Mesendoderm (in vitro differentiated cells): ENCODE results near the gene WTAP. TPM values are rescaled to one million over a fixed set of nuclear protein-coding genes. Genes with fewer than 3 reads are reported as not detected.

Experiments used
- DNase-seq: peaks from one replicate; pipeline ENCODE4 v3.0.0; 2013
- H2AK5ac ChIP-seq: 2 replicates; pipeline ENCODE4 v1.6.1; 2013; ENCODE audit warnings: low read length, inconsistent platforms
- H2BK120ac ChIP-seq: 2 replicates; pipeline ENCODE4 v1.6.1; 2013; ENCODE audit warnings: low read depth, mild to moderate bottlenecking, low read length, moderate library complexity, mixed read lengths
- H2BK15ac ChIP-seq: replicated peaks from 2 replicates; pipeline ENCODE4 v1.6.1; 2013; ENCODE audit warnings: low read depth, mild to moderate bottlenecking, moderate library complexity
- H2BK5ac ChIP-seq: 2 replicates; pipeline ENCODE4 v1.6.1; 2013; ENCODE audit warnings: low read length, inconsistent platforms
- H3K18ac ChIP-seq: 2 replicates; pipeline ENCODE4 v1.6.1; 2013; ENCODE audit warnings: mild to moderate bottlenecking, low read length, mixed read lengths
- H3K23ac ChIP-seq: one replicate; pipeline ENCODE4 v1.6.1; 2013; ENCODE audit warnings: low read length
- H3K27ac ChIP-seq: 2 replicates; pipeline ENCODE4 v1.5.1; 2013; ENCODE audit warnings: low read depth, mild to moderate bottlenecking, inconsistent platforms, low read length, moderate library complexity
- H3K27me3 ChIP-seq: 2 replicates; pipeline ENCODE4 v1.6.1; 2013; ENCODE audit warnings: low read length, control low read depth, mild to moderate bottlenecking, inconsistent platforms; ENCODE audit not compliant: insufficient read depth, poor library complexity
- H3K36me3 ChIP-seq: 2 replicates; pipeline ENCODE4 v1.6.1; 2013; ENCODE audit warnings: low read length, inconsistent platforms; ENCODE audit not compliant: control insufficient read depth, insufficient read depth
- H3K4ac ChIP-seq: one replicate; pipeline ENCODE4 v1.6.1; 2013; ENCODE audit warnings: low read depth, mild to moderate bottlenecking, low read length, moderate library complexity
- H3K4me1 ChIP-seq: 2 replicates; pipeline ENCODE4 v1.6.1; 2013; ENCODE audit warnings: low read depth, low read length, inconsistent platforms; ENCODE audit not compliant: control insufficient read depth
- H3K4me2 ChIP-seq: 2 replicates; pipeline ENCODE4 v1.6.1; 2013; ENCODE audit warnings: low read length
- H3K4me3 ChIP-seq: 2 replicates; pipeline ENCODE4 v1.5.1; 2013; ENCODE audit warnings: mild to moderate bottlenecking, low read length
- H3K56ac ChIP-seq: one replicate; pipeline ENCODE4 v1.6.1; 2013; ENCODE audit warnings: low read length
- H3K79me1 ChIP-seq: 2 replicates; pipeline ENCODE4 v1.6.1; 2013; ENCODE audit warnings: low read length, inconsistent platforms
- H3K79me2 ChIP-seq: 2 replicates; pipeline ENCODE4 v1.6.1; 2013; ENCODE audit warnings: mild to moderate bottlenecking, low read length; ENCODE audit not compliant: control insufficient read depth, insufficient read depth
- H3K9ac ChIP-seq: 2 replicates; pipeline ENCODE4 v1.6.1; 2013; ENCODE audit warnings: low read length, inconsistent platforms
- H4K5ac ChIP-seq: one replicate; pipeline ENCODE4 v1.6.1; 2013; ENCODE audit warnings: low read length
- H4K8ac ChIP-seq: one replicate; pipeline ENCODE4 v1.6.1; 2013; ENCODE audit warnings: low read depth, mild to moderate bottlenecking, control low read depth, low read length, moderate library complexity
- whole genome bisulfite sequencing: extraction: QIAGEN DNeasy Blood & Tissue Kit; methylation state at CpG from one replicate; pipeline ENCODE4 v1.1.7; 2013; ENCODE audit warnings: low lambda C conversion rate, missing lambda C conversion rate; ENCODE audit not compliant: insufficient coverage; ENCODE audit errors: extremely low coverage; 5-methylcytosine and 5-hydroxymethylcytosine counted together
- small RNA-seq: library from polyadenylated mRNA; stranded (forward); fragments of <200 nt; extraction: miRNeasy Mini kit (QIAGEN cat#:217004); gene quantifications from one replicate; pipeline ENCODE3, GENCODE V24; 2013; ENCODE audit not compliant: insufficient read depth

WTAP gene

DNA sequence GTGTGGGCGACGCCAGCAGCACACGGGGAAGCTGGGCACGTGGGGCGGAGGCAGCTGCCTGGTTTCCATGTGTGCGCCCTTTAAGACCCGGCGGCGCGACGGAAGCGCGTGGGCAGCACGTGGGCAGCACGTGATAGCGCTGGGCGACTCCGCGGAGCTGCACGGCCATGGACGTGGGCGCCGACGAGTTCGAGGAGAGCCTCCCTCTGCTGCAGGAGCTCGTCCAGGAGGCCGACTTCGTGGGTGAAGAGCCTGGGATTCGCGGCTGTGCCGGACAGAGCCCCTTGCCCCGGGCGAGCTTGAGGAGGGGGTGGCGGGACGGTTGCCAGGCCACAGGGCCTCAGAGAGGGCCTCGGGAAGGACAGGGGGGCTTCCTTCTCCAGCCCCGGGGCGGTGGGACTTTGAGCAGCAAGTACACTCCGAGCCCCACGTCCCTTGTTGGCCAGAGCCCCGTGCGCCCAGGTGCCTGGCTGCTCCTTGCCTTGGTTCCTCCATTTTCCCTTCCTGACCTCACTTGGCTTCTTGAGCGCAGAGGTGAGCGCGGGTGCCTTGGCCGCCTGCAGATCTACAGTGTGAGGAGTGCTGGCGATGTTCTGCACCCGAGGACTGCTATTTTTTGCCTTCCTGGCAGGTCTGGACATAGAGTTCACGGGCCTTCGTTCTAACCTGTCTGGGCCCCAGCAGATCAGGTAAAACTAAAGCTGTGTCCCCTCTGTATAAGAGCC is 73.0 kb downstream of the WTAP start, which contains the start of gene PNLDC1:
TSS of gene PNLDC1 (plus strand) at position 136 of the 725 bp plus-strand sequence. CDS start at position 168, 32 bp downstream.
- no peak within 1 kb of the TSS for H2BK5ac ChIP-seq
- H3K56ac ChIP-seq = no peak within 1 kb of the TSS
- H3K18ac ChIP-seq = no peak within 1 kb of the TSS
- no peak within 1 kb of the TSS for H2AK5ac ChIP-seq
- H3K4me2 ChIP-seq = no peak within 1 kb of the TSS
- no peaks in the 10 kb centered on the region for H3K4me1 ChIP-seq
- no peak for DNase-seq
- peaks cover 5% of the 10 kb centered on the region for H3K36me3 ChIP-seq
- no peak within 1 kb of the TSS for H2BK120ac ChIP-seq
- WGBS = no CpG with 5 or more reads among the region's 50 CpGs
- H3K27me3 ChIP-seq = no peaks in the 10 kb centered on the region
- H3K9ac ChIP-seq = no peak within 1 kb of the TSS
- H3K27ac ChIP-seq = no peak within 1 kb of the TSS
- H3K79me2 ChIP-seq = no peaks in the 10 kb centered on the region
- H4K5ac ChIP-seq = no peak within 1 kb of the TSS
- H4K8ac ChIP-seq = no peak within 1 kb of the TSS
- no peak within 1 kb of the TSS for H3K23ac ChIP-seq
- H3K79me1 ChIP-seq = no peaks in the 10 kb centered on the region
- no peak within 1 kb of the TSS for H3K4me3 ChIP-seq
- H2BK15ac ChIP-seq = no peak within 1 kb of the TSS
- H3K4ac ChIP-seq = no peak within 1 kb of the TSS

DNA sequence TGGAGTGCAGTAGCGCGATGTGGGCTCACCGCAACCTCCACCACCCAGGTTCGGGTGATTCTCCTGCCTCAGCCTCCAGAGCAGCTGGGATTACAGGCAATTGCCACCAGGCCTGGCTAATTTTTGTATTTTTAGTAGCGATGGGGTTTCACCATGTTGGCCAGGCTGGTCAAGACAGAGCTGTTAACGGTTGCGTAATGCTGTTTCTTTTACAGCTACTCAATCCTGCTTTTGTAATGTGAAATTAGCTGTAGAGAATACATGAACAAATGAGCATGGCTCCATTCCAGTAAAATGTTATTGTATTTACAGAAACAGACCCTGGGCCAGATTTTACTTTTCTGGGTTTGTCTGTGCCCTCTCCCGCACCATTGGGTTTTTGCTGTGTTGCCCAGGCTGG is 74.6 kb downstream of the WTAP start:
- H3K4ac ChIP-seq = no peak overlapping the region
- peaks cover 5% of the 10 kb centered on the region for H3K36me3 ChIP-seq
- no peak overlapping the region for H4K5ac ChIP-seq
- H3K79me2 ChIP-seq = no peaks in the 10 kb centered on the region
- H3K79me1 ChIP-seq = no peaks in the 10 kb centered on the region
- no peak for DNase-seq
- no peak overlapping the region for H3K4me2 ChIP-seq
- no peak overlapping the region for H3K56ac ChIP-seq
- H2BK5ac ChIP-seq = no peak overlapping the region
- H3K27me3 ChIP-seq = no peaks in the 10 kb centered on the region
- H3K23ac ChIP-seq = no peak overlapping the region
- no peak overlapping the region for H3K27ac ChIP-seq
- no peak overlapping the region for H2BK15ac ChIP-seq
- H2AK5ac ChIP-seq = no peak overlapping the region
- H3K4me1 ChIP-seq = no peaks in the 10 kb centered on the region
- no peak overlapping the region for H2BK120ac ChIP-seq
- no CpG with 5 or more reads among the region's 8 CpGs for WGBS
- H4K8ac ChIP-seq = no peak overlapping the region
- no peak overlapping the region for H3K9ac ChIP-seq
- H3K4me3 ChIP-seq = no peak overlapping the region
- H3K18ac ChIP-seq = no peak overlapping the region

DNA sequence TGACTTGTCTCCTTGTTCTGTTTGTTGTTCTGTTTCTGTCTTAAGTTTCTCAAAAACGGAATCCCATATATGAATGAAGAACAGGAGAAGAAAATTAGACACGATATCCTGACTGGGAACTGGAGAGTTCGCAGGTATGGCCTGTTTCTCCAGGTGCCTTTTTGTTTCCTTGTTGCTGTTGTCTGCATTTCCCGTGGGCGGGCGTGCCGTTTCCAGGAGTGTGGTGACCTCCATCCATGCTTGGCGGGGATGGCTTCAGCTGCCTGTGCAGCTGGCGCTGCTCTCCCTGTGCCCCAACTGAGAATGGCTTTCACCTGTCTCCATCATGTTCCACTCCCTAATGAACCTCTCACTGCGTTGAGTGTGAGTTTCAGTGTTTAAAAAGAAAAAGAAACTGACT is 77.2 kb downstream of the WTAP start:
- H4K5ac ChIP-seq = no peak overlapping the region
- H2AK5ac ChIP-seq = no peak overlapping the region
- no peaks in the 10 kb centered on the region for H3K27me3 ChIP-seq
- H2BK5ac ChIP-seq = no peak overlapping the region
- no peaks in the 10 kb centered on the region for H3K79me1 ChIP-seq
- H3K4me2 ChIP-seq = no peak overlapping the region
- H3K9ac ChIP-seq = no peak overlapping the region
- H3K23ac ChIP-seq = no peak overlapping the region
- H3K4ac ChIP-seq = no peak overlapping the region
- H3K4me3 ChIP-seq = no peak overlapping the region
- H3K18ac ChIP-seq = no peak overlapping the region
- H4K8ac ChIP-seq = no peak overlapping the region
- DNase-seq = no peak
- H3K56ac ChIP-seq = no peak overlapping the region
- no CpG with 5 or more reads among the region's 10 CpGs for WGBS
- H2BK15ac ChIP-seq = no peak overlapping the region
- peaks cover 2% of the 10 kb centered on the region for H3K36me3 ChIP-seq
- no peaks in the 10 kb centered on the region for H3K79me2 ChIP-seq
- H2BK120ac ChIP-seq = no peak overlapping the region
- H3K27ac ChIP-seq = no peak overlapping the region
- H3K4me1 ChIP-seq = no peaks in the 10 kb centered on the region

DNA sequence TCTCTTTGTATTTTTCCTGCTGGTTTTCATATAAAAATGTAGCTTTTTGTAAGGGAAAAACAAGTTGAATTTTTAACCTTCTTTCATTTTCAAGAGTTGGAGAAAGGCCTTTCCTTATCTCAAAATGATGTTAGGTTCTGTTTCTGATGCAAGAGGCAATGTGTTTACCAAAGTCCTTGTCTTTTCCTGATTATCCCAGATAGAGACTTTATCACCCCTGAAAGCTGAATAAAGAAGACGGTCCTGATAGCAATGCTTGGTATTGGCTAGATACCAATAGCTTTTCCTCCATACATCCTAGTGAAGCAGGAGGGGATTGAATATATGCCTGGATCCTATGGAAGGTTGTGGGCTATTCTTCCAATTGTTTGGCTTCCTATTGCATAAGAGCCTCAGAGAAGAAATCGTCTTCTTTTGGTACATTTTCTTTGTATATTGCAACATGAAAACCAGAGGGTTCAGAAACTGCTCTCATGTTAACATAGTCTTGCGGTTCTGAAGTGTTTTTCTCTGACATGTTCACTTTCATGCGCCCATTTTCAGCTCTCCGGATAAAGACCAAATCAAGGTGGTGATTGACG is 78.2 kb downstream of the WTAP start:
- H3K23ac ChIP-seq = no peak overlapping the region
- H3K36me3 ChIP-seq = no peaks in the 10 kb centered on the region
- no peak overlapping the region for H2BK15ac ChIP-seq
- H3K4me2 ChIP-seq = no peak overlapping the region
- H3K4me3 ChIP-seq = no peak overlapping the region
- no peak overlapping the region for H2BK5ac ChIP-seq
- H2AK5ac ChIP-seq = no peak overlapping the region
- no peak overlapping the region for H3K18ac ChIP-seq
- H4K5ac ChIP-seq = no peak overlapping the region
- H2BK120ac ChIP-seq = no peak overlapping the region
- H3K4ac ChIP-seq = no peak overlapping the region
- WGBS = no CpG with 5 or more reads among the region's 6 CpGs
- no peaks in the 10 kb centered on the region for H3K4me1 ChIP-seq
- no peak overlapping the region for H3K9ac ChIP-seq
- no peak overlapping the region for H3K27ac ChIP-seq
- H3K56ac ChIP-seq = no peak overlapping the region
- no peaks in the 10 kb centered on the region for H3K27me3 ChIP-seq
- no peaks in the 10 kb centered on the region for H3K79me1 ChIP-seq
- no peak overlapping the region for H4K8ac ChIP-seq
- peak; percentile 54 for DNase-seq
- no peaks in the 10 kb centered on the region for H3K79me2 ChIP-seq

Small RNA genes within 50 kb of the gene (small RNA-seq; reads per million reads assigned to genes)
- gene RNU4ATAC18P (not detected), gene SNORA20 (8.6 reads per million, percentile 84 among the genes with 10 or more reads in this experiment), gene SNORA29 (not detected)
